Muscle layer of colon (tissue), 2 donors: Measurements from ENCODE around the gene DNAH11.
"Not testable (repeated sequence)": the region's sequence is repeated elsewhere in the genome, so short reads cannot be mapped to it uniquely, and the experiment has no call there.

Source experiments
- H3K27ac ChIP-seq: one replicate; pipeline ENCODE4 v1.7.0; 2013; ENCODE audit warnings: low read depth, mild to moderate bottlenecking, low read length, moderate library complexity
- H3K27me3 ChIP-seq, 2 donors: one replicate each; pipeline ENCODE4 v1.7.0; 2013; ENCODE audit warnings: low read length in 2 of 2, mild to moderate bottlenecking in 2 of 2; ENCODE audit not compliant: insufficient read depth in 2 of 2, control insufficient read depth in 1 of 2
- H3K36me3 ChIP-seq: one replicate; pipeline ENCODE4 v1.7.0; 2013; ENCODE audit warnings: mild to moderate bottlenecking, low read length; ENCODE audit not compliant: insufficient read depth
- H3K4me1 ChIP-seq: one replicate; pipeline ENCODE4 v1.7.0; 2013; ENCODE audit warnings: mild to moderate bottlenecking, low read length; ENCODE audit not compliant: insufficient read depth
- H3K4me3 ChIP-seq, 2 donors: one replicate each; pipeline ENCODE4 v1.7.0; 2013; ENCODE audit warnings: low read length in 2 of 2, low read depth in 1 of 2, mild to moderate bottlenecking in 1 of 2, moderate library complexity in 1 of 2
- H3K9ac ChIP-seq: one replicate; pipeline ENCODE4 v1.7.0; 2013; ENCODE audit warnings: low read length
- H3K9me3 ChIP-seq: one replicate; pipeline ENCODE4 v1.7.0; 2013; ENCODE audit warnings: mild to moderate bottlenecking, low read length
- donor health status: abdominal sarcoma.
- donor health status: Adenocarcinoma of cecum.

The DNAH11 gene

DNA sequence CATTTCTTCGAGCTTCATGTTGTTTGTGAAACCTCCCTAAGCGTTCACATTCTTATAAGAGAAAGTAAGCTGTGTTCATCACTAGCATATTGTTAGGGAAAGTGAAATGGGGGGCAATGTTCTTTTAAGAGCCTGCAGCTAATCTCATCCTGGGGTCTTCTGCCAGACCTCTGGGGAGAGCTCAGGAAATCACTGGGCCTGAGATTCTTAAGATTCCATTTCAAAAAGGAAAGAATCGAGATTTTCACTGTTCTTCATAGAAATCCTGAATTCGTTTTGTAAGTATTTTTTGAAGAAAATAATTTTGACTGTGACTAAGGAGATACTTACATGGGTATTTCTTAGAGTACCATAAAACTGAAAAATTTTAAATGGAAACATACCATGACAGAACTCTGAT is 242.2 kb downstream of the DNAH11 start:
- Histone ChIP-seq H3K4me1 (peaks cover 3% of the 10 kb centered on the region), H3K9me3 (no peaks in the 10 kb centered on the region)

GRCh38 chr7:21805791-21806190 is 263.0 kb downstream of the DNAH11 start:
- no peak overlapping the region for H3K9ac ChIP-seq
- H3K4me3 ChIP-seq: no peak overlapping the region
- H3K4me1 ChIP-seq: no peaks in the 10 kb centered on the region
- H3K27ac ChIP-seq: no peak overlapping the region
- H3K9me3 ChIP-seq: no peaks in the 10 kb centered on the region
- H3K27me3 ChIP-seq: no peaks in the 10 kb centered on the region
- no peaks in the 10 kb centered on the region for H3K36me3 ChIP-seq

More for the DNA sequence above, 242.2 kb downstream of the DNAH11 start:
- H3K27ac ChIP-seq: no peak overlapping the region
- H3K9ac ChIP-seq: no peak overlapping the region
- no peak overlapping the region for H3K4me3 ChIP-seq
- H3K27me3 ChIP-seq: no peaks in the 10 kb centered on the region
- H3K36me3 ChIP-seq: no peaks in the 10 kb centered on the region

- Histone ChIP-seq H3K36me3 (no peaks in the 10 kb centered on the region), H3K9ac (no peak overlapping the region), H3K27ac (no peak overlapping the region)
Observed at GRCh38 chr7:21806388-21806787, 263.5 kb downstream of the DNAH11 start.

DNA sequence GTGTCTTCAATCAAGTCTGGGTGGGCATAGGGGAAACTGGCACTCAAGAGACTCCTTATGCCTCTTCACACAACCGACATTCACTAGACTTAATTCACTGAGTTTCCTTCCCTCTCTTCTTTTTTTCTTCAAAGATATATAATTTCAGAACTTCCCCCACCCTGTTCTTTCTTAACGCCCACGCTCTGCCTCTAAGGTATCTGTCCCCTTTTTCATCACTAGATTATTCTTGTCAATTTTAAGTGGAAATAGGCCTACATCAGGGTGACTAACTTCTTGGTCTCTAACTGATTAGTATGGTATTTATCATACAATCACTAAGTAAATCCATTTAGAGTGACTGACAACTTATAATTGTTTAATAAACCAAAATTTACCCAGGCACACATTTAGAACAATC is 276.2 kb downstream of the DNAH11 start:
- no peaks in the 10 kb centered on the region for H3K4me1 ChIP-seq
- no peak overlapping the region for H3K4me3 ChIP-seq
- H3K27ac ChIP-seq: no peak overlapping the region
- H3K9me3 ChIP-seq: no peaks in the 10 kb centered on the region
- H3K36me3 ChIP-seq: no peaks in the 10 kb centered on the region
- no peak overlapping the region for H3K9ac ChIP-seq
- H3K27me3 ChIP-seq: no peaks in the 10 kb centered on the region

More at GRCh38 chr7:21806388-21806787, 263.5 kb downstream of the DNAH11 start:
- no peaks in the 10 kb centered on the region for H3K4me1 ChIP-seq
- H3K4me3 ChIP-seq: no peak overlapping the region
- no peaks in the 10 kb centered on the region for H3K9me3 ChIP-seq
- no peaks in the 10 kb centered on the region for H3K27me3 ChIP-seq

DNA sequence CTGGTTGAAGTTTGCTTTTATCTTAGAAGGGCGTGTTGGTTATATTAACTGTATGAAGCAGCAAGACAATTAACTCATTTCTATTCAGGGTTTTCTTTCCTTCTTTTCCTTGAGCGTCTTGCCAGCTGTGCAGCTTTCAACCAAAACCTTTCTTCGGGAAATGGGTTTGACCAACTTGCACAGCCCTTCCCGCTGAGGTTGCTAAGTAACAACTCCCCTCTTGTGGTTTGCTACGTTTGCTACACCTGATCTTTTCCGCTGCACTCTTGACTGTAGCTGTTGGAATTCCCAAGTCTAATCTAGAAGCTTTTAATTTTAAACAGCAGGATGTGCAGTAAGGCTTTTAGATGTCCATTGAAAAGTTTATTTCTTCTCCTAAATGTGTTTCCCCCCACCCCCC is 286.0 kb downstream of the DNAH11 start:
- no peak overlapping the region for H3K27ac ChIP-seq
- no peaks in the 10 kb centered on the region for H3K4me1 ChIP-seq
- H3K4me3 ChIP-seq: no peak overlapping the region
- H3K9me3 ChIP-seq: no peaks in the 10 kb centered on the region
- no peak overlapping the region for H3K9ac ChIP-seq
- no peaks in the 10 kb centered on the region for H3K36me3 ChIP-seq
- no peaks in the 10 kb centered on the region for H3K27me3 ChIP-seq

DNA sequence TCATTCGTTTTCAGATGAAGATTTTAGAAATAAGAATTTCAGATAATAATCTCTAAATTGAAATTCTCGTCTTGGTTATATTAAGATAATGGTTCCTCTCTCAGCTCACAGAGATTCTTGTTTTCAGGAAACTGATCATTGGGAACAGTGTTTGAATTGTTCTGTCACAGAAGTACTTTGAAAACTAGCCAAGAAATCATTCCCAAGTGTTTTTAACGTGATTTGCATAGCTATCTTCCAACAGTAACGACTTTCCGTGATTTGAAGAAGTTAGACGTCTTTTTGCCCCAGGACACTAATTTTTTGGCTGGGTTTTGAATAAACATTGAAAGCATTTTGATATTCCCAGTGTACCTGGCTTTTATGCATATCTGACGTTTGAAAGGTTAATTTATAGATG is 286.9 kb downstream of the DNAH11 start:
- Histone ChIP-seq H3K4me3 (no peak overlapping the region), H3K27me3 (no peaks in the 10 kb centered on the region), H3K36me3 (no peaks in the 10 kb centered on the region), H3K27ac (no peak overlapping the region), H3K9ac (no peak overlapping the region), H3K9me3 (no peaks in the 10 kb centered on the region), H3K4me1 (no peaks in the 10 kb centered on the region)

GRCh38 chr7:21844742-21845141 is 301.9 kb downstream of the DNAH11 start:
- H3K4me3 ChIP-seq: no peak overlapping the region
- no peaks in the 10 kb centered on the region for H3K4me1 ChIP-seq
- H3K27ac ChIP-seq: no peak overlapping the region
- no peaks in the 10 kb centered on the region for H3K9me3 ChIP-seq
- H3K27me3 ChIP-seq: no peaks in the 10 kb centered on the region
- no peak overlapping the region for H3K9ac ChIP-seq
- H3K36me3 ChIP-seq: no peaks in the 10 kb centered on the region

GRCh38 chr7:21850531-21851285 is 307.9 kb downstream of the DNAH11 start:
- Histone ChIP-seq H3K27ac (no peak overlapping the region), H3K27me3 (no peaks in the 10 kb centered on the region), H3K4me3 (no peak overlapping the region), H3K4me1 (no peaks in the 10 kb centered on the region), H3K9ac (no peak overlapping the region), H3K9me3 (no peaks in the 10 kb centered on the region), H3K36me3 (no peaks in the 10 kb centered on the region)

GRCh38 chr7:21851559-21851967 is 308.7 kb downstream of the DNAH11 start:
- Histone ChIP-seq H3K27ac (no peak overlapping the region), H3K4me1 (no peaks in the 10 kb centered on the region), H3K9ac (no peak overlapping the region), H3K36me3 (no peaks in the 10 kb centered on the region), H3K27me3 (no peaks in the 10 kb centered on the region), H3K4me3 (no peak overlapping the region), H3K9me3 (no peaks in the 10 kb centered on the region)

DNA sequence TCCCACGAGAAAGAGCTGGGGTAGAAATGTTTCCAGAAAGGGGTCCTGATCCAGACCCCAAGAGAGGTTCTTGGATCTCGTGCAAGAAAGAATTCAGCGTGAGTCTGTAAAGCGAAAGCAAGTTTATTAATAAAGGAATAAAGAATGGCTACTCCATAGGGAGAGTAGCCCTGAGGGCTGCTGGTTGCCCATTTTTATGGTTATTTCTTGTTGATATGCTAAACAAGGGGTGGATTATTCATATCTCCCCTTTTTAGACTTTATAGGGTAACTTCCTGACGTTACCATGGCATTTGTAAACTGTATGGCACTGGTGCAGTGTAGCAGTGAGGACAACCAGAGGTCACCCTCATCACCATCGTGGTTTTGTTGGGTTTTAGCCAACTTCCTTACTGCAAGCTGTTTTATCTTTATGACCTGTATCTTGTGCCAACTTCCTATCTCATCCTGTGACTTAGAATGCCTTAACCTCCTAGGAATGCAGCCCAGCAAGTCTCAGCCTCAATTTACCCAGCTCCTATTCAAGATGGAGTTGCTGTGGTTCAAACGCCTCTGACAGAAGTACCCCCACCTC is 322.9 kb downstream of the DNAH11 start:
- H3K4me1 ChIP-seq, H3K9me3 ChIP-seq, H3K4me3 ChIP-seq, H3K27ac ChIP-seq, H3K36me3 ChIP-seq, H3K9ac ChIP-seq, H3K27me3 ChIP-seq: not testable (repeated sequence)

DNA sequence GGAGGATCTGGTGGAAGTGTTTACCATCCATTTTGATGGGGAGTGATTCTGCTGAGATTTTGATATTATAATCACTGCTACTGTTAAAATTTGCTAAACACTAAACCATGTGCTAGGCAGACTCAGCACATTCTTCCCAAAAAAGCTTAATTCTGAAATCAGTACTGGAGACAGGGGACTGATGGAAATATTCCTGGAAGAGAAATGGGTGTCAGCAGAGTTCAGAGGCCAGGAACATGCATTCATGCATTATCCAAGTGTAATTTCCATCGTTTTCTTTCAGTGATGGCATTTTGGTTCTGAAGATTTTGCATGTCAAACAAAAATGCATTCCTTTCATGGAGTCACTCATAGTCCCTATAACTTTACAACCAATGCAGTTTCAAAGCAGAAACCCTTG is 323.9 kb downstream of the DNAH11 start:
- H3K4me3 ChIP-seq: no peak overlapping the region
- no peak overlapping the region for H3K9ac ChIP-seq
- no peaks in the 10 kb centered on the region for H3K36me3 ChIP-seq
- no peaks in the 10 kb centered on the region for H3K27me3 ChIP-seq
- H3K4me1 ChIP-seq: no peaks in the 10 kb centered on the region
- no peaks in the 10 kb centered on the region for H3K9me3 ChIP-seq
- no peak overlapping the region for H3K27ac ChIP-seq

GRCh38 chr7:21867226-21867625 is 324.4 kb downstream of the DNAH11 start:
- Histone ChIP-seq H3K36me3 (no peaks in the 10 kb centered on the region), H3K9ac (no peak overlapping the region), H3K4me1 (no peaks in the 10 kb centered on the region), H3K4me3 (no peak overlapping the region), H3K27me3 (no peaks in the 10 kb centered on the region), H3K9me3 (no peaks in the 10 kb centered on the region), H3K27ac (no peak overlapping the region)
